SK-N-SH (cell line): Measurements from ENCODE around the gene UTF1. TPM values are rescaled to one million over a fixed set of nuclear protein-coding genes. Genes with fewer than 3 reads are reported as not detected.

Experiments used
- CTCF ChIA-PET: fragments of 300-600, 350-600 bp; formaldehyde crosslinking; extraction: SDS; loops from one replicate; lab custom pipeline; 2021; lab: Yijun Ruan, JAX
- POLR2A ChIA-PET: fragments of 350-600 bp; sonication (Branson Sonifier 250); formaldehyde crosslinking; extraction: SDS; loops from one replicate; lab custom pipeline; 2020; ENCODE audit warnings: antibody characterized with exemption, inconsistent platforms; lab: Yijun Ruan, JAX
- DNase-seq: peaks from one replicate; pipeline ENCODE4 v3.0.0; 2012
- H2AFZ ChIP-seq: fragments of 200-600 bp; sonication (generic); 2 replicates; pipeline ENCODE4 v1.8.1; 2016; ENCODE audit warnings: antibody characterized with exemption, mild to moderate bottlenecking, low read depth
- H3F3A ChIP-seq: fragments of 200-600 bp; sonication (generic); replicated peaks from 2 replicates; pipeline ENCODE3; 2016; ENCODE audit warnings: antibody characterized with exemption, mild to moderate bottlenecking; ENCODE audit not compliant: insufficient read depth
- H3K27ac ChIP-seq, 2 experiments: fragments of 200-500 bp in 1 of 2; fragments of 200-600 bp in 1 of 2; sonication (Bioruptor generic) in 1 of 2; sonication (generic), shearing (Covaris generic) in 1 of 2; 2 replicates each; pipeline versions ENCODE4 v1.5.1 to v1.6.1; 2014 to 2016; ENCODE audit warnings: low read depth in 2 of 2, inconsistent platforms in 1 of 2, low read length in 1 of 2, mild to moderate bottlenecking in 1 of 2, mixed read lengths in 1 of 2
- H3K27me3 ChIP-seq: fragments of 200-600 bp; sonication (generic), shearing (Covaris generic); 2 replicates; pipeline ENCODE4 v1.6.1; 2016; ENCODE audit warnings: mixed run types; ENCODE audit not compliant: insufficient read depth
- H3K36me3 ChIP-seq, 2 experiments: fragments of 200-500 bp in 1 of 2; fragments of 200-600 bp in 1 of 2; sonication (Bioruptor generic) in 1 of 2; sonication (generic) in 1 of 2; replicated peaks in 1 of 2; 2 replicates each; pipeline versions ENCODE3 to v1.5.1; 2014 to 2016; ENCODE audit warnings: low read length in 1 of 2, mild to moderate bottlenecking in 1 of 2; ENCODE audit not compliant: insufficient read depth in 2 of 2, control insufficient read depth in 1 of 2
- H3K4me1 ChIP-seq, 2 experiments: fragments of 200-500 bp in 1 of 2; fragments of 200-600 bp in 1 of 2; sonication (Bioruptor generic) in 1 of 2; sonication (generic), shearing (Covaris generic) in 1 of 2; 2 replicates each; pipeline versions ENCODE4 v1.5.1 to v1.6.1; 2014 to 2016; ENCODE audit warnings: low read depth in 1 of 2, low read length in 1 of 2, mixed run types in 1 of 2; ENCODE audit not compliant: insufficient read depth in 2 of 2, control insufficient read depth in 1 of 2
- H3K4me2 ChIP-seq: fragments of 200-600 bp; sonication (generic), shearing (Covaris generic); 2 replicates; pipeline ENCODE4 v1.6.1; 2017; ENCODE audit warnings: mixed run types
- H3K4me3 ChIP-seq, 2 experiments: fragments of 200-500 bp in 1 of 2; fragments of 200-600 bp in 1 of 2; sonication (Bioruptor generic) in 1 of 2; sonication (generic), shearing (Covaris generic) in 1 of 2; 2 replicates each; pipeline versions ENCODE4 v1.5.1 to v1.8.1; 2014 to 2016; ENCODE audit warnings: low read depth in 2 of 2, inconsistent platforms in 1 of 2, low read length in 1 of 2, mild to moderate bottlenecking in 1 of 2, mixed read lengths in 1 of 2, moderate library complexity in 1 of 2
- H3K79me2 ChIP-seq: fragments of 200-600 bp; sonication (generic); 2 replicates; pipeline ENCODE4 v1.8.1; 2017; ENCODE audit warnings: mild to moderate bottlenecking; ENCODE audit not compliant: insufficient read depth
- H3K9ac ChIP-seq: fragments of 200-600 bp; sonication (generic); 2 replicates; pipeline ENCODE4 v1.6.1; 2017; ENCODE audit warnings: mixed run types
- H3K9me2 ChIP-seq: fragments of 200-600 bp; sonication (generic); 2 replicates; pipeline ENCODE4 v1.6.1; 2017; ENCODE audit warnings: mixed run types
- H3K9me3 ChIP-seq: fragments of 200-600 bp; sonication (generic); 2 replicates; pipeline ENCODE4 v1.6.1; 2017; ENCODE audit warnings: mixed run types, mild to moderate bottlenecking, moderate library complexity
- H4K20me1 ChIP-seq: fragments of 200-600 bp; sonication (generic); 2 replicates; pipeline ENCODE4 v1.6.1; 2017; ENCODE audit warnings: mild to moderate bottlenecking, mixed run types; ENCODE audit not compliant: insufficient read depth
- EZH2phosphoT487 ChIP-seq: fragments of 200-600 bp; sonication (generic); IDR thresholded peaks from 2 replicates; pipeline ENCODE4 v1.6.1; 2017; ENCODE audit warnings: low read depth, mixed run types, mild to moderate bottlenecking, antibody characterized with exemption, moderate library complexity, borderline replicate concordance
- FOSL2 ChIP-seq: IDR thresholded peaks from 2 replicates; pipeline ENCODE4 v1.4.0; 2012; ENCODE audit warnings: low read depth, mild to moderate bottlenecking, moderate library complexity, borderline replicate concordance
- FOXJ3 ChIP-seq: sonication (generic); formaldehyde crosslinking; IDR thresholded peaks from 2 replicates; pipeline ENCODE4 v1.5.1; 2020; ENCODE audit warnings: mild to moderate bottlenecking, missing genetic modification reagents
- GABPA ChIP-seq: IDR thresholded peaks from 2 replicates; pipeline ENCODE4 v1.4.0; 2012; ENCODE audit warnings: low read depth, mild to moderate bottlenecking
- JUND ChIP-seq: IDR thresholded peaks from 2 replicates; pipeline ENCODE4 v1.4.0; 2012
- MAX ChIP-seq: IDR thresholded peaks from 2 replicates; pipeline ENCODE4 v1.4.0; 2012; ENCODE audit warnings: low read depth
- MXI1 ChIP-seq: IDR thresholded peaks from 2 replicates; pipeline ENCODE4 v1.6.1; 2012; ENCODE audit warnings: mild to moderate bottlenecking, low read depth, low read length, improper control_type of control experiment
- RCOR1 ChIP-seq: fragments of 150-350 bp; IDR thresholded peaks from 2 replicates; pipeline ENCODE4 v1.6.1; 2017; ENCODE audit warnings: antibody characterized with exemption, low read length
- REST ChIP-seq: IDR thresholded peaks from 2 replicates; pipeline ENCODE4 v1.6.1; 2012; ENCODE audit warnings: mild to moderate bottlenecking, low read depth, low read length, moderate library complexity
- RFX5 ChIP-seq: IDR thresholded peaks from 2 replicates; pipeline ENCODE4 v1.6.1; 2012; ENCODE audit warnings: mild to moderate bottlenecking, improper control_type of control experiment, low read length
- SMC3 ChIP-seq: IDR thresholded peaks from 2 replicates; pipeline ENCODE4 v1.6.1; 2012; ENCODE audit warnings: low read depth, low read length, improper control_type of control experiment
- TAF1 ChIP-seq: IDR thresholded peaks from 2 replicates; pipeline ENCODE4 v1.6.1; 2012; ENCODE audit warnings: low read depth, mild to moderate bottlenecking, low read length, moderate library complexity, borderline replicate concordance
- YY1 ChIP-seq: IDR thresholded peaks from 2 replicates; pipeline ENCODE4 v1.4.0; 2012; ENCODE audit warnings: low read depth, mild to moderate bottlenecking
- WGBS: methylation state at CpG from one replicate; pipeline ENCODE4 v1.1.6; 2017; ENCODE audit warnings: low lambda C conversion rate; 5-methylcytosine and 5-hydroxymethylcytosine counted together
- polyA plus RNA-seq, 3 experiments: library from polyadenylated mRNA; depleted of rRNA; stranded (reverse); fragments of >200 nt; gene quantifications; 2 replicates each; pipeline ENCODE4 v1.2.3, GENCODE V29; 2012
- TF ChIP-seq, protein P1 (sequence below): fragments of 200-600 bp; sonication (generic); IDR thresholded peaks from 2 replicates; pipeline ENCODE4 v1.6.1; 2017; ENCODE audit warnings: antibody characterized with exemption, mild to moderate bottlenecking, moderate library complexity
- TF ChIP-seq, protein P2 (sequence below): IDR thresholded peaks from 2 replicates; pipeline ENCODE4 v1.4.0; 2012; ENCODE audit warnings: low read depth, borderline replicate concordance
- TF ChIP-seq, protein P3 (sequence below): fragments of 150-350 bp; IDR thresholded peaks from 2 replicates; pipeline ENCODE4 v1.6.1; 2017; ENCODE audit warnings: antibody characterized with exemption, low read length, low read depth, borderline replicate concordance

UTF1 gene
- polyA plus RNA-seq, 1 of the 3 experiments (the other 2 are of a cell fraction), result not detected

DNA sequence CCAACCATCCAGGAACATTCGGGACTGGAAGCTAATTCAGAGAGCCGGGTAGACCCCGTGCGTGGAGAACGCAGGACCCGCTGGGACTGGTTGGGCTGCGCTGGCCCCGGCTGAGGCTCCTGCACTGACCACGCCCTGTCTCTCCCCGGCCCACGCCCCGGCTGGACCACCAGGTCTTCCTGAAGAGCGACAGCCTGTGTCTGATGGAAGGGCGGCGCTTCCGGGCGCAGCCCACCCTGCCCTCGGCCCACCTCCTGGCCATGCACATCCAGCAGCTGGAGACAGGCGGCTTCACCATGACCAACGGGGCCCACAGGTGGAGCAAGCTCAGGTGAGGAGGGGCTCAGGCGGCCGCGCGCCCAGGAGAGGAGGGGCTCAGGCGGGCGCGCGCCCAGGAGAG is 10.2 kb upstream of the UTF1 start:
- Histone ChIP-seq H3K27ac (no peak overlapping the region), H2AFZ (no peak overlapping the region), H3K79me2 (no peaks in the 10 kb centered on the region), H3K4me1 (no peaks in the 10 kb centered on the region; a peak in 1 of 4 replicates), H3K9ac (no peak overlapping the region), H3K9me2 (no peaks in the 10 kb centered on the region), H4K20me1 (no peaks in the 10 kb centered on the region), H3K36me3 (no peaks in the 10 kb centered on the region), H3K4me2 (no peak overlapping the region), H3K27me3 (peaks cover 51% of the 10 kb centered on the region), H3K4me3 (no peak overlapping the region), H3F3A (no peaks in the 10 kb centered on the region), H3K9me3 (no peaks in the 10 kb centered on the region)
- CTCF ChIA-PET, result no interaction called here
- TF ChIP-seq TAF1 (no peak), MAX (no peak), YY1 (no peak), FOXJ3 (CRISPR knock-in tag) (no peak), JUND (no peak), EZH2phosphoT487 (no peak)
- TF ChIP-seq, protein P1, sequence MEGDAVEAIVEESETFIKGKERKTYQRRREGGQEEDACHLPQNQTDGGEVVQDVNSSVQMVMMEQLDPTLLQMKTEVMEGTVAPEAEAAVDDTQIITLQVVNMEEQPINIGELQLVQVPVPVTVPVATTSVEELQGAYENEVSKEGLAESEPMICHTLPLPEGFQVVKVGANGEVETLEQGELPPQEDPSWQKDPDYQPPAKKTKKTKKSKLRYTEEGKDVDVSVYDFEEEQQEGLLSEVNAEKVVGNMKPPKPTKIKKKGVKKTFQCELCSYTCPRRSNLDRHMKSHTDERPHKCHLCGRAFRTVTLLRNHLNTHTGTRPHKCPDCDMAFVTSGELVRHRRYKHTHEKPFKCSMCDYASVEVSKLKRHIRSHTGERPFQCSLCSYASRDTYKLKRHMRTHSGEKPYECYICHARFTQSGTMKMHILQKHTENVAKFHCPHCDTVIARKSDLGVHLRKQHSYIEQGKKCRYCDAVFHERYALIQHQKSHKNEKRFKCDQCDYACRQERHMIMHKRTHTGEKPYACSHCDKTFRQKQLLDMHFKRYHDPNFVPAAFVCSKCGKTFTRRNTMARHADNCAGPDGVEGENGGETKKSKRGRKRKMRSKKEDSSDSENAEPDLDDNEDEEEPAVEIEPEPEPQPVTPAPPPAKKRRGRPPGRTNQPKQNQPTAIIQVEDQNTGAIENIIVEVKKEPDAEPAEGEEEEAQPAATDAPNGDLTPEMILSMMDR, result no peak
- WGBS, result no CpG with 5 or more reads among the region's 28 CpGs
- POLR2A ChIA-PET, result no interaction called here
- DNase-seq, result no peak

GRCh38 chr10:133221331-133221730 is 8.7 kb upstream of the UTF1 start:
- no peak for DNase-seq
- no peaks in the 10 kb centered on the region for H3K79me2 ChIP-seq
- WGBS, result 74% methylated on average over 10 of the region's 11 CpGs
- no peak overlapping the region for H3K4me3 ChIP-seq
- no peaks in the 10 kb centered on the region for H3K36me3 ChIP-seq
- no peaks in the 10 kb centered on the region for H3F3A ChIP-seq
- H3K27ac ChIP-seq, result no peak overlapping the region
- TF ChIP-seq, protein P2, sequence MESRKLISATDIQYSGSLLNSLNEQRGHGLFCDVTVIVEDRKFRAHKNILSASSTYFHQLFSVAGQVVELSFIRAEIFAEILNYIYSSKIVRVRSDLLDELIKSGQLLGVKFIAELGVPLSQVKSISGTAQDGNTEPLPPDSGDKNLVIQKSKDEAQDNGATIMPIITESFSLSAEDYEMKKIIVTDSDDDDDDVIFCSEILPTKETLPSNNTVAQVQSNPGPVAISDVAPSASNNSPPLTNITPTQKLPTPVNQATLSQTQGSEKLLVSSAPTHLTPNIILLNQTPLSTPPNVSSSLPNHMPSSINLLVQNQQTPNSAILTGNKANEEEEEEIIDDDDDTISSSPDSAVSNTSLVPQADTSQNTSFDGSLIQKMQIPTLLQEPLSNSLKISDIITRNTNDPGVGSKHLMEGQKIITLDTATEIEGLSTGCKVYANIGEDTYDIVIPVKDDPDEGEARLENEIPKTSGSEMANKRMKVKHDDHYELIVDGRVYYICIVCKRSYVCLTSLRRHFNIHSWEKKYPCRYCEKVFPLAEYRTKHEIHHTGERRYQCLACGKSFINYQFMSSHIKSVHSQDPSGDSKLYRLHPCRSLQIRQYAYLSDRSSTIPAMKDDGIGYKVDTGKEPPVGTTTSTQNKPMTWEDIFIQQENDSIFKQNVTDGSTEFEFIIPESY, result no peak
- TF ChIP-seq, protein P3, sequence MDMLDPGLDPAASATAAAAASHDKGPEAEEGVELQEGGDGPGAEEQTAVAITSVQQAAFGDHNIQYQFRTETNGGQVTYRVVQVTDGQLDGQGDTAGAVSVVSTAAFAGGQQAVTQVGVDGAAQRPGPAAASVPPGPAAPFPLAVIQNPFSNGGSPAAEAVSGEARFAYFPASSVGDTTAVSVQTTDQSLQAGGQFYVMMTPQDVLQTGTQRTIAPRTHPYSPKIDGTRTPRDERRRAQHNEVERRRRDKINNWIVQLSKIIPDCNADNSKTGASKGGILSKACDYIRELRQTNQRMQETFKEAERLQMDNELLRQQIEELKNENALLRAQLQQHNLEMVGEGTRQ, result no peak
- TF ChIP-seq FOSL2 (no peak), RCOR1 (no peak), RFX5 (no peak), MXI1 (no peak), JUND (no peak), SMC3 (no peak), GABPA (no peak), REST (no peak)
- H4K20me1 ChIP-seq, result no peaks in the 10 kb centered on the region
- H3K9me2 ChIP-seq, result no peaks in the 10 kb centered on the region
- H3K9ac ChIP-seq, result no peak overlapping the region
- ChIA-PET CTCF (no interaction called here), POLR2A (no interaction called here)
- no peak overlapping the region for H3K4me2 ChIP-seq
- peaks cover 41% of the 10 kb centered on the region for H3K27me3 ChIP-seq
- H3K9me3 ChIP-seq, result no peaks in the 10 kb centered on the region
- no peak overlapping the region for H2AFZ ChIP-seq
- H3K4me1 ChIP-seq, result no peaks in the 10 kb centered on the region; a peak in 1 of 4 replicates
